ENCODE measurements around the gene GPATCH2L.

The GPATCH2L gene

GRCh38 chr14:76136476-76137110 is 15.1 kb upstream of the GPATCH2L start:
- H3K4me3 ChIP-seq (ENCODE audit: low read depth, low read length) = no peak overlapping the region
- TF ChIP-seq, protein P1, sequence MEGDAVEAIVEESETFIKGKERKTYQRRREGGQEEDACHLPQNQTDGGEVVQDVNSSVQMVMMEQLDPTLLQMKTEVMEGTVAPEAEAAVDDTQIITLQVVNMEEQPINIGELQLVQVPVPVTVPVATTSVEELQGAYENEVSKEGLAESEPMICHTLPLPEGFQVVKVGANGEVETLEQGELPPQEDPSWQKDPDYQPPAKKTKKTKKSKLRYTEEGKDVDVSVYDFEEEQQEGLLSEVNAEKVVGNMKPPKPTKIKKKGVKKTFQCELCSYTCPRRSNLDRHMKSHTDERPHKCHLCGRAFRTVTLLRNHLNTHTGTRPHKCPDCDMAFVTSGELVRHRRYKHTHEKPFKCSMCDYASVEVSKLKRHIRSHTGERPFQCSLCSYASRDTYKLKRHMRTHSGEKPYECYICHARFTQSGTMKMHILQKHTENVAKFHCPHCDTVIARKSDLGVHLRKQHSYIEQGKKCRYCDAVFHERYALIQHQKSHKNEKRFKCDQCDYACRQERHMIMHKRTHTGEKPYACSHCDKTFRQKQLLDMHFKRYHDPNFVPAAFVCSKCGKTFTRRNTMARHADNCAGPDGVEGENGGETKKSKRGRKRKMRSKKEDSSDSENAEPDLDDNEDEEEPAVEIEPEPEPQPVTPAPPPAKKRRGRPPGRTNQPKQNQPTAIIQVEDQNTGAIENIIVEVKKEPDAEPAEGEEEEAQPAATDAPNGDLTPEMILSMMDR (IDR thresholded peaks at IDR 0.05; ENCODE audit: low read depth, low read length, missing control alignments) = no peak
- no peak for DNase-seq (ENCODE audit: low read depth)

- TF ChIP-seq, protein P1 (IDR thresholded peaks at IDR 0.05; ENCODE audit: low read depth, low read length, missing control alignments) = no peak
- H3K4me3 ChIP-seq (ENCODE audit: low read depth, low read length) = no peak overlapping the region
- DNase-seq (ENCODE audit: low read depth) = no peak
Measured at GRCh38 chr14:76138119-76138757, 13.5 kb upstream of the GPATCH2L start.

DNA sequence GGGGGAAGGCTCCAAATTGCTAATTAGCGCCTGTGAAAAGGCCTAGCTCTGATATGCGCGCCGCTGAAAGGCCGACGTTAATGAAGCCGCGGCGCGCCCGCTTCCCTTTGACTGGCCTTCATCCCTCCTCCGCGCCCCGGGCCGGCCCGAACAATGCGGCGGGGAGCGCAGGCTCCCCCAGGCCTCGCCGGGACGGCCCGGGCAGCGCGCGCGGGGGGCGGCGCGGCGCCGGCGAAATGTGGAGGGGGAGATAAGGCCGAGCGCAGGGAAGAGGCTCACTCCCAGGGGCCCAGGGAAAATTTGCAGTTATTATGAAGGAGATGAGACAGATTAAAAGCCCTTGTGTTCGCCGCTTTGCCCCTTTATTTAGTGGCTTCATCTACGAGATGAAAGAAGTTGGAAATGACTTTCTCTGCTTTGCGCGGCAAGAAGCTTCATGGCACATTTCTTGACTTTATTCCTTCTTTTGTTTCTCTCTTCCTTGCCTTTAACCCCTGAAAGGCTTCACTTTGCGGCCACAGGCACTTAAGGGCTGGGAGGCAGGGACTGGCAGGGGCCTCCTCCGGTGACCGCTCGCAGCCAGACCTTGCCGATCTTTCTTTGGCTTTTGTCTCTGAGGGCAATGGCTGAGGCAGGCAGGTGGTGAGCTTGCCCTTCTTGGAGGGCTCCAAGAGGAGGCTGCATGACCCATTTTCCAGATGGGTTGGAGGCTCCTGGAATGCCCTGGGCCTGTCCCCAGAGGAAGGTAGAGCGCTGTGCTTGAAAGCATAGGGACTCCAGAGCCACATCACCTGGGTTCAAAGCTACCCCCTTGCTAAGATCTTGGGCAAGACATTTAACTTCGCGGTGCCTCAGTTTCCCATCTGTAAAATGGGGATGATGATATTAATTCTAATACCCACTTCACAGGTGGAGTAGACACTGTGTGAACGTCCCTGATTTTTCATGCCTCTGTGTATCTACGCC is 12.7 kb upstream of the GPATCH2L start:
- no peak overlapping the region for H3K4me3 ChIP-seq (ENCODE audit: low read depth, low read length)
- no peak for DNase-seq (ENCODE audit: low read depth)
- TF ChIP-seq, protein P1 (IDR thresholded peaks at IDR 0.05; ENCODE audit: low read depth, low read length, missing control alignments) = no peak

DNA sequence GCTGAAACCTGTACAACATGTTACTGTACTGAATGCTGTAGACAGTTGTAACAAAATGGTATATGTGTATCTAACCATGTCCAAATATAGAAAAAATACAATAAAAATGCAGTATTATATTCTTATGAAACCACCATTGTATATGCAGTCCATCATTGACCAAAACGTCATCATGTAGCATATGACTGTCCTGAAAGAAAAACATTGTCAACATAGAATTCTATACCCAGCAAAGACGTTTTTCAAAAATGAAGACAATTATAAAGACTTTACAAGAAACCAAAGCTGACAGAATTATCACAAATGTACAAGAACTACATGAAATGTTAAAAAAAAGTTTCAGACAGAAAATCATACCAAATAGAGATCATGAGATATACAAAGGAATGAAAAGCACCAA is 8.1 kb upstream of the GPATCH2L start:
- TF ChIP-seq, protein P1 (IDR thresholded peaks at IDR 0.05; ENCODE audit: low read depth, low read length, missing control alignments) = no peak
- H3K4me3 ChIP-seq (ENCODE audit: low read depth, low read length) = no peak overlapping the region
- no peak for DNase-seq (ENCODE audit: low read depth)

DNA sequence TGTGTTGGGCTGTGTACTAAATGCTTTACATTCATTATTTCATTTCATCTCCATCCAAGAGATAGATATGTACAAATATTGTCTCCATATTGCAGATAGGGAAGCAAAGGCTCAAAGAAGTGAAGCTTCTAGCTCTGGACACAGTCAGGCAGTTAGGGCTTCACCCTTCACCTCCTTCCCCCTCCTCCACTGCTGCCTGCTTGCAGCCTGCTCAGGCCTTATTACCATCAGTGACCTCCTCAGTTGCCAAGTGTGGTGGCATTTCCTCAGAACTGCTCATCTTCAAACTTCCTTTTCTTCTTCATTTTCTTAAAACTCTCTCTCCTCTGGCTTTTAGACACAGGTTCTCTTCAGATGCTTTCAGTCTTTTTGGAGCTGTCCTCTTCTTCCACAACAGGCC is 4.7 kb upstream of the GPATCH2L start:
- TF ChIP-seq, protein P1 (IDR thresholded peaks at IDR 0.05; ENCODE audit: low read depth, low read length, missing control alignments) = no peak
- no peak for DNase-seq (ENCODE audit: low read depth)
- no peak overlapping the region for H3K4me3 ChIP-seq (ENCODE audit: low read depth, low read length)

DNA sequence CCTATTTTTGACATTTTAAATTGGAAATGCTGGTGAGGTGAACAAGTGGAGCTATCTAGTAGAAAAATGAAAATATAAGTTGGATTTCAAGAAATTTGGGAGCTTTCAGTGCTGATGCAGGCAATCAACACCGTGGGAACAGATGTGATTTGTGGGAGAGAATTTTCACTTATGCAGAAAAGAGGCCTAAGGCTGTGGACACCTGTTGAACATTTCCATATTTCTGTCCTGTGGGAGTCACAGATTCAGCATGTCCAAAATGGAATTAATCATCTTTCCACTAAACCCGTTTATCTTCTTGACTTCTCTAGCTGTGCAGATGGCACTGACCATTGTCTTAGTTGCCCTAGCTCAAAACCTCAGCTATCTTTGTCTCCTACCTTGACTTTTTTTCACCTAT is 2.5 kb upstream of the GPATCH2L start:
- DNase-seq (ENCODE audit: low read depth) = no peak
- H3K4me3 ChIP-seq (ENCODE audit: low read depth, low read length) = no peak overlapping the region
- TF ChIP-seq, protein P1 (IDR thresholded peaks at IDR 0.05; ENCODE audit: low read depth, low read length, missing control alignments) = no peak
